Neural cell (in vitro differentiated cells): ENCODE results near the gene SYNGR1. TPM values are rescaled to one million over a fixed set of nuclear protein-coding genes. Genes with fewer than 3 reads are reported as not detected.

Experiments
- H2AFZ ChIP-seq: fragments of 200-600, 300-800 bp; sonication (generic), shearing (Covaris generic); 2 replicates; pipeline ENCODE4 v1.6.0; 2014; ENCODE audit warnings: low read depth, mild to moderate bottlenecking, antibody characterized with exemption, low read length, moderate library complexity
- H3F3A ChIP-seq: fragments of 200-600 bp; shearing (Covaris generic); 2 replicates; pipeline ENCODE4 v1.6.1; 2016; ENCODE audit warnings: mild to moderate bottlenecking, moderate library complexity, mixed read lengths, antibody characterized with exemption, low read length; ENCODE audit not compliant: insufficient read depth, poor library complexity, severe bottlenecking
- H3K27ac ChIP-seq: fragments of 200-600, 300-800 bp; sonication (generic), shearing (Covaris generic); 2 replicates; pipeline ENCODE4 v1.5.1; 2014; ENCODE audit warnings: mild to moderate bottlenecking, low read length, moderate library complexity
- H3K27me3 ChIP-seq: fragments of 300-800, 200-600 bp; sonication (generic), shearing (Covaris generic); 2 replicates; pipeline ENCODE4 v1.6.0; 2014; ENCODE audit warnings: mild to moderate bottlenecking, low read depth, low read length, moderate library complexity; ENCODE audit not compliant: insufficient read depth
- H3K36me3 ChIP-seq: fragments of 300-800, 200-600 bp; sonication (generic), shearing (Covaris generic); 2 replicates; pipeline ENCODE4 v1.5.1; 2014; ENCODE audit warnings: mild to moderate bottlenecking, antibody characterized with exemption, low read length, moderate library complexity; ENCODE audit not compliant: insufficient read depth
- H3K4me2 ChIP-seq: fragments of 300-800, 200-600 bp; sonication (generic), shearing (Covaris generic); 2 replicates; pipeline ENCODE4 v1.6.0; 2014; ENCODE audit warnings: mild to moderate bottlenecking, low read length
- H3K4me3 ChIP-seq: fragments of 300-800, 200-600 bp; sonication (generic), shearing (Covaris generic); 2 replicates; pipeline ENCODE4 v1.5.1; 2014; ENCODE audit warnings: mild to moderate bottlenecking, low read length, moderate library complexity
- H3K79me2 ChIP-seq: fragments of 200-600 bp; shearing (Covaris generic); replicated peaks from 2 replicates; pipeline ENCODE4 v1.6.0; 2014; ENCODE audit warnings: mild to moderate bottlenecking, low read length, moderate library complexity; ENCODE audit not compliant: insufficient read depth
- H3K9ac ChIP-seq: fragments of 300-800, 200-600 bp; sonication (generic), shearing (Covaris generic); 2 replicates; pipeline ENCODE4 v1.6.1; 2016; ENCODE audit warnings: mild to moderate bottlenecking, low read length, mixed read lengths
- H3K9me2 ChIP-seq: fragments of 200-600 bp; shearing (Covaris generic); 2 replicates; pipeline ENCODE4 v1.6.1; 2016; ENCODE audit warnings: mild to moderate bottlenecking, low read length, mixed read lengths; ENCODE audit not compliant: insufficient read depth
- H3K9me3 ChIP-seq: fragments of 200-600, 300-800 bp; sonication (generic), shearing (Covaris generic); 2 replicates; pipeline ENCODE4 v1.6.1; 2016; ENCODE audit warnings: mild to moderate bottlenecking, mixed run types, low read length, moderate library complexity, mixed read lengths
- H4K20me1 ChIP-seq: fragments of 200-600 bp; shearing (Covaris generic); 2 replicates; pipeline ENCODE4 v1.6.1; 2016; ENCODE audit warnings: mild to moderate bottlenecking, mixed run types; ENCODE audit not compliant: insufficient read depth
- CTCF ChIP-seq: fragments of 450-650 bp; IDR thresholded peaks from 2 replicates; pipeline ENCODE4 v1.5.1; 2014; ENCODE audit warnings: antibody characterized with exemption, mild to moderate bottlenecking, moderate library complexity; ENCODE audit not compliant: poor library complexity, severe bottlenecking
- EP300 ChIP-seq: fragments of 450-650 bp; conservative IDR thresholded peaks from 2 replicates; pipeline ENCODE4 v1.6.1; 2014; ENCODE audit warnings: antibody characterized with exemption, mild to moderate bottlenecking, moderate library complexity; ENCODE audit not compliant: poor library complexity, severe bottlenecking
- EZH2 ChIP-seq: fragments of 200-600, 300-800 bp; shearing (Covaris generic), sonication (generic); IDR thresholded peaks from 2 replicates; pipeline ENCODE4 v1.6.1; 2014; ENCODE audit warnings: antibody characterized with exemption, low read length, borderline replicate concordance, mild to moderate bottlenecking; ENCODE audit not compliant: insufficient read depth, poor library complexity, severe bottlenecking
- MXI1 ChIP-seq: fragments of 450-650 bp; conservative IDR thresholded peaks from 2 replicates; pipeline ENCODE4 v1.6.1; 2014; ENCODE audit warnings: antibody characterized with exemption, mild to moderate bottlenecking; ENCODE audit not compliant: poor library complexity, severe bottlenecking
- POLR2AphosphoS5 ChIP-seq: IDR thresholded peaks from 2 replicates; pipeline ENCODE4 v1.6.1; 2012
- RAD21 ChIP-seq: fragments of 450-650 bp; conservative IDR thresholded peaks from 2 replicates; pipeline ENCODE4 v1.6.1; 2014; ENCODE audit warnings: antibody characterized with exemption, mild to moderate bottlenecking, moderate library complexity
- REST ChIP-seq: IDR thresholded peaks from 2 replicates; pipeline ENCODE4 v1.6.1; 2012; ENCODE audit warnings: borderline replicate concordance
- SMC3 ChIP-seq: fragments of 450-650 bp; conservative IDR thresholded peaks from 2 replicates; pipeline ENCODE4 v1.6.1; 2014; ENCODE audit warnings: antibody characterized with exemption, mild to moderate bottlenecking, moderate library complexity; ENCODE audit not compliant: poor library complexity
- TAF1 ChIP-seq: IDR thresholded peaks from 2 replicates; pipeline ENCODE4 v1.6.1; 2012; ENCODE audit warnings: low read depth
- polyA plus RNA-seq: library from polyadenylated mRNA; depleted of rRNA; stranded (reverse); fragments of >200 nt; gene quantifications from 2 replicates; pipeline ENCODE4 v1.2.3, GENCODE V29; 2014

The SYNGR1 gene
- polyA plus RNA-seq, 1 donor from 2014 or later, result 68.4 TPM

- Histone ChIP-seq H3F3A (no peaks in the 10 kb centered on the region), H3K4me3 (no peak overlapping the region), H3K79me2 (no peaks in the 10 kb centered on the region), H3K36me3 (no peaks in the 10 kb centered on the region), H3K9me3 (no peaks in the 10 kb centered on the region), H2AFZ (no peak overlapping the region), H3K9ac (no peak overlapping the region), H4K20me1 (no peaks in the 10 kb centered on the region), H3K27me3 (no peaks in the 10 kb centered on the region), H3K4me2 (no peak overlapping the region), H3K27ac (no peak overlapping the region), H3K9me2 (no peaks in the 10 kb centered on the region)
- no peak for TF ChIP-seq RAD21
- TF ChIP-seq TAF1, result no peak
- no peak for TF ChIP-seq REST
- TF ChIP-seq SMC3, result no peak
- TF ChIP-seq POLR2AphosphoS5, result no peak
- TF ChIP-seq MXI1, result no peak
- no peak for TF ChIP-seq EZH2
- TF ChIP-seq CTCF, result no peak
- TF ChIP-seq EP300, result no peak
Measured at GRCh38 chr22:39381009-39381755, 31.4 kb downstream of the SYNGR1 start.

DNA sequence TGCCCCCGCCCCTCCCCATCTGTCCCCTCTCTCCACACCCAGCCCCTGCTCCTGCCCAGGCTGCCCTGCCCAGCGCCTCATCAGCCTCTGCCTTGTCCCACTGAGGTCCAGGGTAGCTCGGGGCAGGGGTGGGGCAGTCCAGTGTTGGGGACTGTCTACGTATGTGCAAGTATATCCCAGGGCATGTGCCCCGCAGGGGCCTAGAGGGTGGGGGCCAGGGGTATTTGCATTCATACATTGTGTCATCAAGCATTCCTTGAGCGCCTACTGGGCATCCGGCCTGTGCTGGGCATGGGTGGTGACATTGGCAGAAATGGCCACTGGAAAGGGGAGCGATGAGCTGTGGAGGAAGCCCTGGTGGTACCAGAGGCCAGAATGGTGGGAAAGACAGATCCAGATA lies 32.1 kb downstream of the SYNGR1 start:
- Histone ChIP-seq H3K9me2 (no peaks in the 10 kb centered on the region), H2AFZ (no peak overlapping the region), H3F3A (no peaks in the 10 kb centered on the region), H4K20me1 (no peaks in the 10 kb centered on the region), H3K79me2 (no peaks in the 10 kb centered on the region), H3K9ac (no peak overlapping the region), H3K27me3 (no peaks in the 10 kb centered on the region), H3K4me3 (no peak overlapping the region), H3K27ac (no peak overlapping the region), H3K36me3 (no peaks in the 10 kb centered on the region), H3K9me3 (no peaks in the 10 kb centered on the region), H3K4me2 (no peak overlapping the region)
- TF ChIP-seq MXI1 (no peak), SMC3 (no peak), RAD21 (no peak), REST (no peak), EP300 (no peak), EZH2 (no peak), POLR2AphosphoS5 (no peak), TAF1 (no peak), CTCF (no peak)
